ENCODE results near the gene CEACAM16. TPM values are rescaled to one million over a fixed set of nuclear protein-coding genes. Genes with fewer than 3 reads are reported as not detected.
A peak's percentile ranks its signal among the peaks of the same experiment; 100 is the strongest.

CEACAM16 gene
- total RNA-seq, 2 experiments from 2014 or later = not detected

- no peak overlapping the region for H3K4me3 Mint-ChIP-seq
- intact Hi-C loops (cut with micrococcal nuclease) = no loop called here
- peaks cover 44% of the 10 kb centered on the region for H3K4me1 Mint-ChIP-seq (ENCODE audit: low read depth)
- no peak overlapping the region for H3K27ac Mint-ChIP-seq
- no peaks in the 10 kb centered on the region for H3K9me3 Mint-ChIP-seq
- no peak for TF ChIP-seq CTCF (IDR thresholded peaks at IDR 0.05)
- ChIA-PET CTCF (interaction anchor here (0.6 to 15.3 kb wide), 45 partner anchors 10 to 229 kb away, joined by 3 to 474 read pairs (median 6); partner anchors contain the start of genes BCL3, CEACAM19, CEACAM20 and NECTIN2), POLR2A (interaction anchor here (0.6 to 2.7 kb wide), 8 partner anchors 18 to 149 kb away, joined by 3 to 12 read pairs (median 3); no protein-coding TSS in a partner anchor)
- DNase-seq (no peak), ATAC-seq (peak; percentile 71)
- H3K27me3 Mint-ChIP-seq = no peaks in the 10 kb centered on the region
- H3K36me3 Mint-ChIP-seq (ENCODE audit: low read depth) = no peaks in the 10 kb centered on the region
These were observed 24.5 kb downstream of the CEACAM16 start for GRCh38 chr19:44723299-44723951.

DNA sequence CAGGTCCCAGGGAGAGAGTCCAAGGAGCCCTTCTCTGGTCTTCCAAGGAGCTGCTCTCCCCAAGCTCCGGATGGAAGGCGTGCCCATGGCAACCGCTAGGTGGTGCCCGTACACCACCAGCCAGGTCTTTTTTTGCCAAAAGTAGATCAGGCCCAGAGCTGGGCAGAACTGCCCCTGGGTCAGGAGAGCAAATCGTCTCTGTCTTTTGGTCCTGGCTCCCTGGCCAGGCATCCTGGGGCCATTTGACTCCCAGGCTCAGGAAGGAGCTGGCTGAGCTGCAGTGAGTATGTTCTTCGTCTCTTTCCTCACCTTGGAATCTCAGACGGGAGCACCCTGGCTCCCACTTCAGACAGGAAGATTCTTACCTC is 25.0 kb downstream of the CEACAM16 start:
- intact Hi-C loops (cut with micrococcal nuclease) = loop anchor here (1.0 kb wide), 1 partner anchor 47 kb away; no protein-coding TSS in a partner anchor

DNA sequence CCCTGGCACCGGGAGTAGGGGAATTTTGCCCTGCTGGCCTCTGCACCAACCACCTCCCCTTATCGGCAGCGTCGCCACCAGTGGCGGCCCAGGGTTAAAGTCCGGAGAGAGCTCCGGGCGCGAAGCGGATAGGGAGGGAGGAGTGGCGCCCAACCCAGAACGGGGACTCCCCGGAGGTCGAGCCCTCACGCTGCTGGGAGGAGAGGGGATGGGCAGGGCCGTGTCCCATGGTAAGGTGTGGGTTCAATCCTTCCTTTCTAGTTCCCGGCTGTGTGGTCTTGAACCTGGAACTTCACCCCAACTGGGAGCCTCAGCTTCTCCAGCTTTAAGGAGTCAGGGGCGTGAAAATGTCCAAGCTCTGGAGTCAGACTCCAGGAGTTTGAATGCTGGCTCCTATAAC is 26.3 kb downstream of the CEACAM16 start:
- DNase-seq (no peak), ATAC-seq (no peak)
- intact Hi-C loops (cut with micrococcal nuclease) = no loop called here
- H3K27ac Mint-ChIP-seq = no peak overlapping the region
- no peaks in the 10 kb centered on the region for H3K27me3 Mint-ChIP-seq
- TF ChIP-seq CTCF (IDR thresholded peaks at IDR 0.05) = no peak
- peaks cover 44% of the 10 kb centered on the region for H3K4me1 Mint-ChIP-seq (ENCODE audit: low read depth)
- CTCF ChIA-PET = interaction anchor here (1.2 to 15.3 kb wide), 8 partner anchors 11 to 119 kb away, joined by 4 to 474 read pairs (median 29); partner anchors contain the start of gene BCL3
- no peaks in the 10 kb centered on the region for H3K36me3 Mint-ChIP-seq (ENCODE audit: low read depth)
- no peak overlapping the region for H3K4me3 Mint-ChIP-seq
- POLR2A ChIA-PET = interaction anchor here (2.7 kb wide), 1 partner anchor 45 kb away, joined by 12 read pairs; no protein-coding TSS in a partner anchor
- H3K9me3 Mint-ChIP-seq = no peaks in the 10 kb centered on the region

More for the DNA sequence above, 25.0 kb downstream of the CEACAM16 start:
- H3K4me3 Mint-ChIP-seq = no peak overlapping the region
- H3K4me1 Mint-ChIP-seq (ENCODE audit: low read depth) = peaks cover 44% of the 10 kb centered on the region
- no peak overlapping the region for H3K27ac Mint-ChIP-seq
- no peaks in the 10 kb centered on the region for H3K36me3 Mint-ChIP-seq (ENCODE audit: low read depth)
- no peaks in the 10 kb centered on the region for H3K9me3 Mint-ChIP-seq
- ChIA-PET POLR2A (interaction anchor here (0.6 to 2.7 kb wide), 7 partner anchors 19 to 51 kb away, joined by 3 to 12 read pairs (median 3); no protein-coding TSS in a partner anchor), CTCF (interaction anchor here (0.6 to 15.3 kb wide), 47 partner anchors 9 to 228 kb away, joined by 3 to 474 read pairs (median 5); partner anchors contain the start of genes BCL3, CEACAM19, CEACAM20 and NECTIN2)
- ATAC-seq = peak; percentile 92
- DNase-seq = peak; percentile 84
- H3K27me3 Mint-ChIP-seq = no peaks in the 10 kb centered on the region
- TF ChIP-seq CTCF (IDR thresholded peaks at IDR 0.05) = peak; percentile 95

DNA sequence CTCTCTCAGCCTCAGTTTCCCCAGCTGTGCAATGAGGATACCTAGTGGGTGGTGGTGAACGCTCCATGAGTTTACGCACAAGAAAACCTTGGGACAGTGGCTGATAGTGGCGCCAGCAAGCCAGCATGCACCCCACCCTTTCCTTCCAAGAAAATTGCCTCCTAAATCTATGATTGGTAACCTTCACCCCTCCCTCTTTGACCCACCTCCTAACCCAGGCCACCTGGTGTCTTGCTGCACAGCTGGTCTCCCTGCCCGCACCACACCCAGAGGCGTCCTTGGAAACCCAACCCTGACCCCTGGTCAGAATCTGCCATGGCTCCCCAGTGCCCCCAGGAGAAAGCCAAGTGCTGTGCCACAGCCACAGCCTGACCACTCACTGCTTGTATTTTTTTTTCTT is 26.7 kb downstream of the CEACAM16 start:
- Mint-ChIP-seq H3K4me1 (ENCODE audit: low read depth) (peaks cover 44% of the 10 kb centered on the region), H3K27me3 (no peaks in the 10 kb centered on the region), H3K27ac (no peak overlapping the region), H3K4me3 (no peak overlapping the region), H3K36me3 (ENCODE audit: low read depth) (no peaks in the 10 kb centered on the region), H3K9me3 (no peaks in the 10 kb centered on the region)
- ChIA-PET CTCF (interaction anchor here (0.7 to 15.3 kb wide), 6 partner anchors 24 to 119 kb away, joined by 3 to 474 read pairs (median 26); partner anchors contain the start of gene BCL3), POLR2A (interaction anchor here (2.7 kb wide), 1 partner anchor 45 kb away, joined by 12 read pairs; no protein-coding TSS in a partner anchor)
- intact Hi-C loops (cut with micrococcal nuclease) = no loop called here
- no peak for TF ChIP-seq CTCF (IDR thresholded peaks at IDR 0.05)
- DNase-seq (no peak), ATAC-seq (no peak)

- ATAC-seq = no peak
- POLR2A ChIA-PET = no interaction called here
These were observed 27.5 kb downstream of the CEACAM16 start for GRCh38 chr19:44726465-44726864.

More at GRCh38 chr19:44726465-44726864, 27.5 kb downstream of the CEACAM16 start:
- H3K4me3 Mint-ChIP-seq = no peak overlapping the region
- H3K27ac Mint-ChIP-seq = no peak overlapping the region
- no peak for TF ChIP-seq CTCF (IDR thresholded peaks at IDR 0.05)
- DNase-seq = no peak
- H3K27me3 Mint-ChIP-seq = no peaks in the 10 kb centered on the region
- CTCF ChIA-PET = interaction anchor here (15.3 kb wide), 1 partner anchor 42 kb away, joined by 474 read pairs; no protein-coding TSS in a partner anchor
- no peaks in the 10 kb centered on the region for H3K9me3 Mint-ChIP-seq
- peaks cover 40% of the 10 kb centered on the region for H3K4me1 Mint-ChIP-seq (ENCODE audit: low read depth)
- no peaks in the 10 kb centered on the region for H3K36me3 Mint-ChIP-seq (ENCODE audit: low read depth)
- intact Hi-C loops (cut with micrococcal nuclease) = no loop called here
